HepG2 (cell line): ENCODE data around the gene ARHGEF16. TPM values are rescaled to one million over a fixed set of nuclear protein-coding genes. Genes with fewer than 3 reads are reported as not detected.

Experiments used
- AGO1 ChIP-seq: fragments of 200-400 bp; formaldehyde crosslinking; IDR thresholded peaks from 2 replicates; pipeline ENCODE4 v1.6.1; 2017; ENCODE audit warnings: mild to moderate bottlenecking, low read depth, low read length, moderate library complexity; ENCODE audit not compliant: poor library complexity, severe bottlenecking
- BRCA1 ChIP-seq: sonication (generic); formaldehyde crosslinking; IDR thresholded peaks from 2 replicates; pipeline ENCODE4 v1.4.0; 2020; ENCODE audit warnings: missing genetic modification reagents
- CSRNP2 ChIP-seq: sonication (generic); formaldehyde crosslinking; conservative IDR thresholded peaks from 2 replicates; pipeline ENCODE4 v1.8.0; 2022; ENCODE audit warnings: low read depth, missing genetic modification reagents
- HNRNPK ChIP-seq: fragments of 200-400 bp; formaldehyde crosslinking; IDR thresholded peaks from 2 replicates; pipeline ENCODE4 v1.6.1; 2018; ENCODE audit warnings: low read length, low read depth, moderate library complexity, mild to moderate bottlenecking; ENCODE audit not compliant: poor library complexity, severe bottlenecking
- HOXD1 ChIP-seq: sonication (generic); formaldehyde crosslinking; IDR thresholded peaks from 2 replicates; pipeline ENCODE4 v1.5.0; 2020; ENCODE audit warnings: missing genetic modification reagents
- ISX ChIP-seq: sonication (generic); formaldehyde crosslinking; conservative IDR thresholded peaks from 2 replicates; pipeline ENCODE4 v1.5.0; 2020; ENCODE audit warnings: missing genetic modification reagents
- MAFG ChIP-seq: sonication (generic); formaldehyde crosslinking; IDR thresholded peaks from 2 replicates; pipeline ENCODE4 v1.5.1; 2020; ENCODE audit warnings: mild to moderate bottlenecking, missing genetic modification reagents
- MED13 ChIP-seq: sonication (generic); formaldehyde crosslinking; IDR thresholded peaks from 2 replicates; pipeline ENCODE4 v1.5.0; 2020; ENCODE audit warnings: missing genetic modification reagents
- MXI1 ChIP-seq: IDR thresholded peaks from 3 replicates; pipeline ENCODE4 v1.6.1; 2012; ENCODE audit warnings: low read depth, low read length, inconsistent platforms, borderline replicate concordance
- MYC ChIP-seq: sonication (generic); formaldehyde crosslinking; IDR thresholded peaks from 2 replicates; pipeline ENCODE4 v1.9.0; 2021; ENCODE audit warnings: missing genetic modification reagents, borderline replicate concordance
- NCOA2 ChIP-seq: sonication (generic); formaldehyde crosslinking; IDR thresholded peaks from 2 replicates; pipeline ENCODE4 v1.8.0; 2022; ENCODE audit warnings: inconsistent platforms
- NFE2L1 ChIP-seq: sonication (generic); formaldehyde crosslinking; IDR thresholded peaks from 2 replicates; pipeline ENCODE4 v1.4.0; 2020; ENCODE audit warnings: missing genetic modification reagents, mild to moderate bottlenecking, borderline replicate concordance
- POLR2AphosphoS2 ChIP-seq: IDR thresholded peaks from 2 replicates; pipeline ENCODE4 v1.6.1; 2011; ENCODE audit warnings: low read depth, low read length, improper control_type of control experiment
- RAD21 ChIP-seq: fragments of 450-650 bp; formaldehyde crosslinking; IDR thresholded peaks from 2 replicates; pipeline ENCODE4 v1.5.0; 2020; ENCODE audit warnings: mild to moderate bottlenecking
- REPIN1 ChIP-seq: sonication (generic); formaldehyde crosslinking; IDR thresholded peaks from 2 replicates; pipeline ENCODE4 v1.8.0; 2022; ENCODE audit warnings: missing genetic modification reagents, low read depth, mild to moderate bottlenecking, borderline replicate concordance
- SP140L ChIP-seq: sonication (generic); formaldehyde crosslinking; IDR thresholded peaks from 2 replicates; pipeline ENCODE4 v1.4.0; 2020; ENCODE audit warnings: missing genetic modification reagents, borderline replicate concordance
- TCF7L2 ChIP-seq: IDR thresholded peaks from 2 replicates; pipeline ENCODE4 v1.6.1; 2011; ENCODE audit warnings: mild to moderate bottlenecking, low read depth, low read length, moderate library complexity
- TFAP4 ChIP-seq: sonication (generic); IDR thresholded peaks from 2 replicates; pipeline ENCODE4 v1.6.1; 2016; ENCODE audit warnings: low read depth, borderline replicate concordance
- THAP11 ChIP-seq: IDR thresholded peaks from 2 replicates; pipeline ENCODE4 v1.6.1; 2016; ENCODE audit warnings: missing biosample characterization, missing genetic modification reagents
- ZBTB33 ChIP-seq: sonication (generic); formaldehyde crosslinking; IDR thresholded peaks from 2 replicates; pipeline ENCODE4 v1.4.0; 2020; ENCODE audit warnings: missing genetic modification reagents
- ZBTB7A ChIP-seq: sonication (generic); formaldehyde crosslinking; IDR thresholded peaks from 2 replicates; pipeline ENCODE4 v1.8.0; 2022; ENCODE audit warnings: mild to moderate bottlenecking, missing genetic modification reagents
- ZEB1 ChIP-seq: IDR thresholded peaks from 2 replicates; pipeline ENCODE4 v1.6.1; 2012; ENCODE audit warnings: mild to moderate bottlenecking, low read depth, inconsistent platforms; ENCODE audit not compliant: insufficient replicate concordance
- ZNF263 ChIP-seq: sonication (generic); formaldehyde crosslinking; IDR thresholded peaks from 2 replicates; pipeline ENCODE4 v1.4.0; 2020; ENCODE audit warnings: missing genetic modification reagents
- ZNF572 ChIP-seq: sonication (generic); formaldehyde crosslinking; IDR thresholded peaks from 2 replicates; pipeline ENCODE4 v1.5.1; 2020; ENCODE audit warnings: mild to moderate bottlenecking, missing genetic modification reagents
- ZNF75D ChIP-seq: sonication (generic); formaldehyde crosslinking; IDR thresholded peaks from 2 replicates; pipeline ENCODE4 v1.8.1; 2023; ENCODE audit warnings: missing genetic modification reagents, mild to moderate bottlenecking, borderline replicate concordance
- ZNF879 ChIP-seq: sonication (generic); formaldehyde crosslinking; IDR thresholded peaks from 2 replicates; pipeline ENCODE4 v1.8.1; 2023; ENCODE audit warnings: missing genetic modification reagents
- ZSCAN21 ChIP-seq: sonication (generic); formaldehyde crosslinking; IDR thresholded peaks from 2 replicates; pipeline ENCODE4 v1.8.0; 2022; ENCODE audit warnings: mild to moderate bottlenecking, missing genetic modification reagents, moderate library complexity, borderline replicate concordance
- polyA plus RNA-seq, 8 experiments: library from polyadenylated mRNA; depleted of rRNA in 3 of 8; stranded (reverse) in 7 of 8; unstranded in 1 of 8; fragments of >200 nt; fragmentation: Illumina TruSeq in 4 of 8; extraction: Trizol in 4 of 8; gene quantifications; 2 replicates each; pipeline versions ENCODE4 v1.2.1 to v1.2.3, GENCODE V29; 2011 to 2016; ENCODE audit warnings: low read depth in 4 of 8, missing spikeins in 1 of 8, mixed read lengths in 1 of 8; ENCODE audit not compliant: insufficient read depth in 1 of 8
- total RNA-seq, 5 experiments: library from RNA; depleted of rRNA; stranded (reverse); fragments of >200 nt; fragmentation: Illumina TruSeq; extraction: Trizol; gene quantifications; 2 replicates each; pipeline ENCODE4 v1.2.3, GENCODE V29; 2016; ENCODE audit warnings: low read depth in 1 of 5

ARHGEF16 gene
- total and polyA plus RNA-seq, 2 of the 13 experiments (the other 11 are each of a cell fraction or from before 2014, with no cell fraction given), result 20.3 to 39.9 TPM

- TF ChIP-seq AGO1 (peak; percentile 94), SP140L (no peak), TFAP4 (no peak), CSRNP2 (no peak), NCOA2 (peak; percentile 30; the same call in 1 of the 2 replicates), HOXD1 (peak; percentile 62; the same call in 1 of the 2 replicates), THAP11 (CRISPR knock-in tag) (peak; percentile 36), POLR2AphosphoS2 (no peak), ISX (no peak), MAFG (CRISPR knock-in tag) (no peak), ZNF263 (CRISPR knock-in tag) (no peak), RAD21 (CRISPR knock-in tag) (peak; percentile 84), BRCA1 (CRISPR knock-in tag) (no peak), REPIN1 (CRISPR knock-in tag) (peak; percentile 60; the same call in 1 of the 2 replicates), TCF7L2 (no peak), ZBTB33 (CRISPR knock-in tag) (peak; percentile 63; the same call in 1 of the 2 replicates), MXI1 (peak; percentile 36; the same call in 1 of the 3 replicates), ZEB1 (no peak), NFE2L1 (CRISPR knock-in tag) (no peak), ZSCAN21 (CRISPR knock-in tag) (peak; percentile 73), ZNF879 (no peak), MED13 (CRISPR knock-in tag) (no peak), ZNF572 (CRISPR knock-in tag) (no peak), MYC (CRISPR knock-in tag) (peak; percentile 66; the same call in 1 of the 2 replicates), ZNF75D (CRISPR knock-in tag) (no peak), ZBTB7A (CRISPR knock-in tag) (0 out of 2 replicates have a peak, but pooled peaks have one; percentile 9), HNRNPK (no peak)
Measured at GRCh38 chr1:3453891-3454810, at the start of gene ARHGEF16 (continued).
